ENCODE measurements around the gene CYSLTR1.

- TF ChIP-seq CTCF (IDR thresholded peaks at IDR 0.05): no peak
- no peak for TF ChIP-seq POLR2A (IDR thresholded peaks at IDR 0.05)
Measured at GRCh38 chrX:78237127-78237526, 90.3 kb downstream of the CYSLTR1 start.
